Right atrium auricular region (tissue), 2 donors: ENCODE data around the gene CIAPIN1. TPM values are rescaled to one million over a fixed set of nuclear protein-coding genes. Genes with fewer than 3 reads are reported as not detected.

Experiments used
- DNase-seq: peaks from one replicate; pipeline ENCODE4 v3.0.0-alpha.2; 2019; ENCODE audit warnings: low spot score
- H3K27ac ChIP-seq, 2 donors: fragments of 200-600 bp; sonication (generic); 1 replicate in 1 of 2; 2 replicates in 1 of 2; pipeline ENCODE4 v1.5.1; 2016 to 2019
- H3K27me3 ChIP-seq, 2 donors: fragments of 200-600 bp; sonication (generic); one replicate each; pipeline versions ENCODE4 v1.5.1 to v1.6.0; 2017 to 2019
- H3K36me3 ChIP-seq: fragments of 200-600 bp; sonication (generic); one replicate; pipeline ENCODE4 v1.5.1; 2016
- H3K4me1 ChIP-seq, 2 donors: fragments of 200-600 bp; sonication (generic); one replicate each; pipeline versions ENCODE4 v1.5.1 to v1.6.0; 2017 to 2019
- H3K4me3 ChIP-seq, 2 donors: fragments of 200-600 bp; sonication (generic); 1 replicate in 1 of 2; 2 replicates in 1 of 2; pipeline ENCODE4 v1.5.1; 2017 to 2019; ENCODE audit warnings: mild to moderate bottlenecking in 1 of 2, moderate library complexity in 1 of 2
- H3K9me3 ChIP-seq, 2 donors: fragments of 200-600 bp; sonication (generic); one replicate each; pipeline ENCODE4 v1.5.1; 2019
- total RNA-seq, 2 donors: library from RNA; depleted of rRNA; stranded (reverse); fragments of >200 nt; gene quantifications; one replicate each; pipeline ENCODE4 v1.1.0, GENCODE V29; 2016
- TF ChIP-seq, protein P1 (sequence below), 2 donors: fragments of 200-600 bp; sonication (generic); IDR thresholded peaks; one replicate each; pipeline ENCODE4 v1.5.1; 2019; ENCODE audit warnings: antibody characterized with exemption in 2 of 2

The CIAPIN1 gene
- total RNA-seq, 2 donors from 2014 or later = 33.0 to 34.4 TPM

DNA sequence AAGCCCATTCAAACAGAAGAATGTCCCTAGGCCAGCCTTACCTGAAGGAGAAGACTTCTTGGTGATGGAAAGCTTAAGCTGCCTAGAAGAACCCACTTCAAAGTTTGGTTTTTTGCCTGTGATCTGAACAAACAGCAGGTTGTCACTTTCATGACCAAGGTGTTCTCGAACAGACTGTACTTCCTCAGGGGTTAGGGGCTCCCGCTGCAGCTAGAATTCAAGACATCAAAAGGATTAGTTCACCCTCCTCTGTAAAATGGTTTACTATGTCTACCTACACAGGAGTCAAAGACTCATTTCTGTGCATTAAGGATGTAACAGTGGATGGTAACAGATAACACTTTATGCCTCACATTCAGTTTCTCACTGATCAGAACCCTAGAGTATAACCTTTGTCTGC is 13.2 kb downstream of the CIAPIN1 start:
- H3K36me3 ChIP-seq = peaks cover 98% of the 10 kb centered on the region
- no peak overlapping the region for H3K27ac ChIP-seq
- no peak for DNase-seq
- no peaks in the 10 kb centered on the region for H3K4me1 ChIP-seq
- H3K27me3 ChIP-seq = no peaks in the 10 kb centered on the region
- no peaks in the 10 kb centered on the region for H3K9me3 ChIP-seq
- H3K4me3 ChIP-seq = no peak overlapping the region
- TF ChIP-seq, protein P1, sequence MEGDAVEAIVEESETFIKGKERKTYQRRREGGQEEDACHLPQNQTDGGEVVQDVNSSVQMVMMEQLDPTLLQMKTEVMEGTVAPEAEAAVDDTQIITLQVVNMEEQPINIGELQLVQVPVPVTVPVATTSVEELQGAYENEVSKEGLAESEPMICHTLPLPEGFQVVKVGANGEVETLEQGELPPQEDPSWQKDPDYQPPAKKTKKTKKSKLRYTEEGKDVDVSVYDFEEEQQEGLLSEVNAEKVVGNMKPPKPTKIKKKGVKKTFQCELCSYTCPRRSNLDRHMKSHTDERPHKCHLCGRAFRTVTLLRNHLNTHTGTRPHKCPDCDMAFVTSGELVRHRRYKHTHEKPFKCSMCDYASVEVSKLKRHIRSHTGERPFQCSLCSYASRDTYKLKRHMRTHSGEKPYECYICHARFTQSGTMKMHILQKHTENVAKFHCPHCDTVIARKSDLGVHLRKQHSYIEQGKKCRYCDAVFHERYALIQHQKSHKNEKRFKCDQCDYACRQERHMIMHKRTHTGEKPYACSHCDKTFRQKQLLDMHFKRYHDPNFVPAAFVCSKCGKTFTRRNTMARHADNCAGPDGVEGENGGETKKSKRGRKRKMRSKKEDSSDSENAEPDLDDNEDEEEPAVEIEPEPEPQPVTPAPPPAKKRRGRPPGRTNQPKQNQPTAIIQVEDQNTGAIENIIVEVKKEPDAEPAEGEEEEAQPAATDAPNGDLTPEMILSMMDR (IDR thresholded peaks at IDR 0.05) = no peak

DNA sequence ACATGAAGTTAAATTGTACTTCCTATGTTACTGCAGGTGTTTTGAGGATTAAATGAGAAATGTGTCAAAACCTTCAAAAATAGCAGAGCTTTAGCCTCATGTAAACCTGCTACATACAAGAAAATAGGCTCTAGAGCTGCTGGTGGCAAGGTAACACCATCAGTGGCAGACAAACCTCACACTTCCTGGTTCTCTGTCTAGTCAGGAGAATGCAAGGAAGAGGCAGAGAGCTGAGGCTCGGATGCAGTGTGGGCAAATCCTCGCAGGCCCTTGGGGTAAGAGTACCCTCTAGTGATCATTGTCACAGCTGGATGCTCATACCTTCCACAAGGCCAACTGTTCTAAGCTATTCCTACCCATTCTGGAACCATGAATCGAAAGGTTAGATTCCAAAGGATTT is 14.2 kb downstream of the CIAPIN1 start:
- no peak overlapping the region for H3K4me3 ChIP-seq
- H3K36me3 ChIP-seq = peaks cover 97% of the 10 kb centered on the region
- no peaks in the 10 kb centered on the region for H3K27me3 ChIP-seq
- no peaks in the 10 kb centered on the region for H3K9me3 ChIP-seq
- no peak overlapping the region for H3K27ac ChIP-seq
- TF ChIP-seq, protein P1 (IDR thresholded peaks at IDR 0.05) = no peak
- no peaks in the 10 kb centered on the region for H3K4me1 ChIP-seq
- DNase-seq = no peak

DNA sequence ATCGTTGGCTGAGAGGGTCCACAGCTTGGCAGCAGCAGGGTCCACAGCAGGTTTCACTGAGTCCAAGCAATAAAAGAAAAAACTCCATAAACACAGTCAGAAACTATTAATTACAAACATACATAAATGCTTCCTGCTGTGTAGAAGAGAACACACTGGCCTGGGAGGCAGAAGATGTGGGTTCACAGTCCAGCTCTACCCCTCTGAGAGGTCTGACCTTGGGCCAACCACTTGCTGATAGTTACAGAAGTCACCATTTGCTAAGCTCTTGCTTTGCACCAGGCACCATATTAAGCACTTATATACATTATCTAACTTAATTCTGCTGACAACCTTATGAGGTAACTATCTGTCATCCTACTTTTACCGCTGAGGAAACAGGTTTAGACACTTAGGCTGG is 14.7 kb downstream of the CIAPIN1 start:
- no peaks in the 10 kb centered on the region for H3K27me3 ChIP-seq
- TF ChIP-seq, protein P1 (IDR thresholded peaks at IDR 0.05) = no peak
- no peak for DNase-seq
- H3K36me3 ChIP-seq = peaks cover 95% of the 10 kb centered on the region
- no peak overlapping the region for H3K27ac ChIP-seq
- no peak overlapping the region for H3K4me3 ChIP-seq
- no peaks in the 10 kb centered on the region for H3K9me3 ChIP-seq
- H3K4me1 ChIP-seq = no peaks in the 10 kb centered on the region

DNA sequence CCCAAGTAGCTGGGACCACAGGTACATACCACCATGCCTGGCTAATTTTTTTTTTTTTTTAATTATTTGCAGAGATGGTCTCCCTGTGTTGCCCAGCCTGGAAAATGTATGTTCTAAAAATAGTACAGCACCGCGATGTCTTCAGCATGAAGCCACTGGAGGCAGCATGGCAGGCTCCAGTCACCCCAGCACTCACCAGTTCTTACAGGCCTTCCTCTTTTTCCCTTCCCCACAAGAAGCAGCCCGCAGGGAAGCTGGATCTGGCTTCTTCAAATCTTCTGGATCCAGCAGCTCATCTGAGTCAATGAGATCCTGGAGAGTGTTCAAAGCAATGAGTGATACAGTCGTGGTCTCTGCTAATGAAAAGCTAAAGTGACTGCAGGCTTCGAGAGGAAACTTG is 16.2 kb downstream of the CIAPIN1 start:
- no peaks in the 10 kb centered on the region for H3K27me3 ChIP-seq
- H3K4me1 ChIP-seq = no peaks in the 10 kb centered on the region
- no peaks in the 10 kb centered on the region for H3K9me3 ChIP-seq
- DNase-seq = no peak
- H3K27ac ChIP-seq = no peak overlapping the region
- no peak overlapping the region for H3K4me3 ChIP-seq
- peaks cover 92% of the 10 kb centered on the region for H3K36me3 ChIP-seq
- TF ChIP-seq, protein P1 (IDR thresholded peaks at IDR 0.05) = no peak

DNA sequence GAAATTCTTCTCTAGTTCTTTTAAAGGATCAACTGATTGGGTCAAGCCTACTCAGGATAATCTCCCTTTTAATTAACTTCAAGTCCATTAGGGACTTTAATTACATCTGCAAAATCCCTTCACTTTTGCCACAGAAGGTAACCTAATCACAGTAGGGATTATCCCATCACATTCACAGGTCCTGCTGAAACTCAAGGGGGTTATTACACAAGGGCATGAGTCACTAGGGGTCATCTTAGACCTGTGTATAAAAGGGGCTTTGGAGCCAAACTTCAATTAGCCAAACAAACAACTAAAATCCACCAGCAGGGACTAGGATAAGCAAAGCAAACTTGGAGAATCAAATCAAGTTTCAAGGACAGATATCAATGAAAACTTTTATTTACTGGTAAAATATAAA is 19.4 kb downstream of the CIAPIN1 start:
- peaks cover 61% of the 10 kb centered on the region for H3K36me3 ChIP-seq

DNA sequence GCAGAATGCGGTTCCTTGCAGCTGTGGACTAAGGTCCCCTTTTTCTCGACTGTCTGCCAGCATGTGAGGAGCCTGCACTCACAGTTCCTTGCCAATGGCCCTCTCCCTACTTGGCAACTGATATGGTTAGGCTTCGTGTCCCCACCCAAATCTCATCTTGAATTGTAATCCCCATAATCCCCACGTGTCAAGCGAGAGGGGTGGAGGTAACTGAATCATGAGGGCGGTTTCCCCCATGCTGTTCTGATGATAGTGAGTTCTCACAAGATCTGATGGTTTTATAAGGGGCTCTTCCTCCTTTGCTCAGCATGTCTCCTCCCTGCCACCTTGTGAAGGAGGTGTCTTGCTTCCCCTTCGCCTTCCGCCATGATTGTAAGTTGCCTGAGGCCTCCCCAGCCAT is 19.9 kb downstream of the CIAPIN1 start:
- DNase-seq = no peak
- Histone ChIP-seq H3K27ac (no peak overlapping the region), H3K36me3 (peaks cover 56% of the 10 kb centered on the region), H3K9me3 (no peaks in the 10 kb centered on the region), H3K27me3 (no peaks in the 10 kb centered on the region), H3K4me1 (peaks cover 0 to 11% of the 10 kb centered on the region in 2 donors), H3K4me3 (no peak overlapping the region)
- TF ChIP-seq, protein P1 (IDR thresholded peaks at IDR 0.05) = no peak

More for the DNA sequence above, 19.4 kb downstream of the CIAPIN1 start:
- TF ChIP-seq, protein P1 (IDR thresholded peaks at IDR 0.05) = no peak
- Histone ChIP-seq H3K27ac (no peak overlapping the region), H3K4me3 (no peak overlapping the region), H3K4me1 (peaks cover 0 to 11% of the 10 kb centered on the region in 2 donors), H3K9me3 (no peaks in the 10 kb centered on the region), H3K27me3 (no peaks in the 10 kb centered on the region)
- no peak for DNase-seq
